ENCODE measurements around the gene OAS3. TPM values are rescaled to one million over a fixed set of nuclear protein-coding genes. Genes with fewer than 3 reads are reported as not detected.
"Not testable (repeated sequence)": the region's sequence is repeated elsewhere in the genome, so short reads cannot be mapped to it uniquely, and the experiment has no call there.

The OAS3 gene
- total RNA-seq, 1 donor from 2014 or later, result 65.8 TPM

DNA sequence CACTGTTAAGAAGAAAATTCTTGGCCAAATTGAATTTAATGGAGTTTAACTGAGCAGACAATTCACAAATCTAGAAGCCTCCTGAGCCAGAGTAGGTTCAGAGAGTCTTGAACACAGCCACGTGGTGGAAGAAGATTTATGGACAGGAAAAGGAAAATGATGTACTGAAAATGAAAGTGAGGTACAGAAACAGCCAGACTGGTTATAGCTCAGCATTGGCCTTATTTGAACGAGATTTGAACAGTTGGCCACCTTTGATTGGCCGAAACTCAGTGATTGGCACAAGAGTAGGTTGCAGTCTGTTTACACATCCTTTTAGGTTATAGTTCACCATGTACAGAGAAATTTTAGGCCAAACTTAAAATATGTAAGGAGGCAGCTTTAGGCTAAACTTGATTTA lies 50.0 kb downstream of the OAS3 start:
- no peaks in the 10 kb centered on the region for H3K27me3 ChIP-seq (ENCODE audit: low read depth)
- no peak overlapping the region for H3K4me3 ChIP-seq
- no peak for TF ChIP-seq CTCF (IDR thresholded peaks at IDR 0.05)
- no peaks in the 10 kb centered on the region for H3K4me1 ChIP-seq
- H3K36me3 ChIP-seq, result peaks cover 36% of the 10 kb centered on the region
- no peak overlapping the region for H3K27ac ChIP-seq
- no peak for DNase-seq
- intact Hi-C loops (cut with DNase I), result no loop called here
- H3K9me3 ChIP-seq, result peaks cover 8% of the 10 kb centered on the region
- no peak for ATAC-seq

- H3K27ac ChIP-seq; intact Hi-C loops (cut with DNase I); H3K4me1 ChIP-seq; H3K4me3 ChIP-seq; H3K9me3 ChIP-seq; ATAC-seq; DNase-seq; H3K27me3 ChIP-seq (ENCODE audit: low read depth): not testable (repeated sequence)
- H3K36me3 ChIP-seq, result peaks cover 36% of the 10 kb centered on the region
Measured at GRCh38 chr12:112988823-112989385, 50.6 kb downstream of the OAS3 start.

GRCh38 chr12:112989806-112990205 lies 51.5 kb downstream of the OAS3 start:
- no peak overlapping the region for H3K4me3 ChIP-seq
- H3K27ac ChIP-seq, result no peak overlapping the region
- H3K27me3 ChIP-seq (ENCODE audit: low read depth), result no peaks in the 10 kb centered on the region
- no peaks in the 10 kb centered on the region for H3K4me1 ChIP-seq
- H3K36me3 ChIP-seq, result peaks cover 36% of the 10 kb centered on the region
- intact Hi-C loops (cut with DNase I), result no loop called here
- TF ChIP-seq CTCF (IDR thresholded peaks at IDR 0.05), result no peak
- DNase-seq (no peak), ATAC-seq (no peak)
- H3K9me3 ChIP-seq, result peaks cover 4% of the 10 kb centered on the region

GRCh38 chr12:112992541-112993398 lies 54.5 kb downstream of the OAS3 start:
- no peak overlapping the region for H3K4me3 ChIP-seq
- H3K4me1 ChIP-seq, result no peaks in the 10 kb centered on the region
- no peak overlapping the region for H3K27ac ChIP-seq
- no peaks in the 10 kb centered on the region for H3K27me3 ChIP-seq (ENCODE audit: low read depth)
- H3K9me3 ChIP-seq, result no peaks in the 10 kb centered on the region
- DNase-seq (peak; percentile 53), ATAC-seq (peak; percentile 68 to 87)
- intact Hi-C loops (cut with DNase I), result no loop called here
- H3K36me3 ChIP-seq, result peaks cover 55% of the 10 kb centered on the region
- TF ChIP-seq CTCF (IDR thresholded peaks at IDR 0.05), result peak; percentile 91

DNA sequence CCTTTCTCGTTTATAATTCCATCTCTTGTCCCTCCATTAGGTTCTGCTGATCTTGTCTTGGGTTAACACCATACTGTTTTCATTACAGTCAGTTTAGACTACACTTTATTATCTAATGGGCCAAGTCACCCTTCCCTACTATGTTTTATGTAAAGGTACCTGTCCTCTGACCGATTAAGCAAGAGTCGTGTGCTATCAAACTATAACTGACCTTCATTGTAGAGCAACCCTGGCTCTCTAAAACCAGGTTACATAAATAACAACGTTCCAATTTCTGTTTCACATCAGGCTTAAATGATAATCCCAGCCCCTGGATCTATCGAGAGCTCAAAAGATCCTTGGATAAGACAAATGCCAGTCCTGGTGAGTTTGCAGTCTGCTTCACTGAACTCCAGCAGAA lies 56.7 kb downstream of the OAS3 start:
- no peak for TF ChIP-seq CTCF (IDR thresholded peaks at IDR 0.05)
- no peak overlapping the region for H3K27ac ChIP-seq
- H3K36me3 ChIP-seq, result peaks cover 54% of the 10 kb centered on the region
- no peaks in the 10 kb centered on the region for H3K4me1 ChIP-seq
- no peaks in the 10 kb centered on the region for H3K9me3 ChIP-seq
- intact Hi-C loops (cut with DNase I), result no loop called here
- H3K4me3 ChIP-seq, result no peak overlapping the region
- no peak for ATAC-seq
- H3K27me3 ChIP-seq (ENCODE audit: low read depth), result no peaks in the 10 kb centered on the region
- no peak for DNase-seq

DNA sequence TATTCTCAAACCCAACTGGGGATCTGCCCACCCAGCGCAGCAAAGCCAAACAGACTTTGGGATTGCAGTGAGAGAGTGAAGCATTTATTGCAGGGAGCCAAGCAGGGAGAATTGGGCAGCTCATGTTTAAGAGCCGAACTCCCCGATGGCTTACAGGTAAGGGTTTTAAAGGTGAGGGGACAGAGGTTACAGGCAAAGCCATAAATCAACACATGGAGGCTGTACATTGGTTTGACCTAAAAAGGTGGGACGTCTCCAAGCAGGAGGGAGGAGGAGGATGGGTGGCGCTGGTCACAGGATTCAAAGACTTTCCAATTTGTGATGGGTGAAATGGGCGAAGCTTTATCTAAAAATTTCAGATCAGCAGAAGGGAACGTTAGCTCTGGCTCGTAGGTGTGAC lies 58.2 kb downstream of the OAS3 start:
- Histone ChIP-seq H3K27ac (no peak overlapping the region), H3K4me3 (no peak overlapping the region), H3K9me3 (no peaks in the 10 kb centered on the region), H3K27me3 (ENCODE audit: low read depth) (no peaks in the 10 kb centered on the region), H3K4me1 (no peaks in the 10 kb centered on the region), H3K36me3 (peaks cover 60% of the 10 kb centered on the region)
- intact Hi-C loops (cut with DNase I), result no loop called here
- ATAC-seq (no peak), DNase-seq (no peak)
- no peak for TF ChIP-seq CTCF (IDR thresholded peaks at IDR 0.05)
